Activated CD4-positive, alpha-beta T cell treated with anti-CD3 and anti-CD28 coated beads, Interleukin-2, Interleukin-6, amounts not matched to agents 100 ng/mL and 50 ng/mL, durations not matched to agents 16 hours and 8 hours (primary cell): ENCODE results near the gene CADM2.
A peak's percentile ranks its signal among the peaks of the same experiment; 100 is the strongest.
"Not testable (repeated sequence)": the region's sequence is repeated elsewhere in the genome, so short reads cannot be mapped to it uniquely, and the experiment has no call there.

ENCODE experiments used
- DNase-seq: peaks from one replicate; pipeline ENCODE4 v3.0.0-alpha.2; 2020

Gene CADM2

DNA sequence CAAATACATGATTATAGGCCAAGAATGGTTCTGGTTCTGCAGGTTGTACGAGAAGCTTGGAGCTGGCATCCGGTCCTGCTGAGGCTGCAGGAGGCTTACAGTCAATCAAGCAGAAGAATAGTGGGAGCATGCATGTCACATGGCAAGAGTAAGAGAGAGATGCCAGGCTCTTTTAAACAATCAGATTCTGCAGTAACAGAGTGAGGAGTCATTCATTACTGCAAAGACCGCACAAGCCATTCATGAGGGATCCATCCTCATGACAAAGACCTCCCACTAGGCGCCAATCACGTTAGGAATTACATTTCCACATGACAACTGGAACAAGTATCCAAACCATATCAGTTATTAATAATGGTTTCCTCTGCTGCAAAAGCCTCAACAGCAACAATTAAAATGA, 536.8 kb downstream of the CADM2 start:
- no peak for DNase-seq

DNA sequence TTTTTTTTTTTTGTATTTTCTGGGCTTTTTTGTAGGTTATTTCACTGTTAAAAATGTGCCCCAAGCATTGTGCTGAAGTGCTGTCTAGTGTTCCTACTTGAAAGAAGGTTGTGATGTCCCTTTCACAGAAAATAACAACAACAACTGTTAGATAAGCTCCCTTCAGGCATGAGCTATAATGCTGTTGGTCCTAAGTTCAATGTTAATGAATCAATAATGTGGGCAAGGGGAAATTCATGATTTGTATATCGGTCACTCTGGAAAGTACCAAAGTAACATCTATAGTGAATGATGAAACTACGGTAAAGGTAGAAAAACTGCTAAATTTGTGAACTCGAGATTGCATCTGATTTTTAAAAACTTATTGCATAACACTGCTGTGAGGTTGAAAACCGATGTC, 539.4 kb downstream of the CADM2 start:
- no peak for DNase-seq

- no peak for DNase-seq
Observed at GRCh38 chr3:85502148-85502875, 543.5 kb downstream of the CADM2 start.

DNA sequence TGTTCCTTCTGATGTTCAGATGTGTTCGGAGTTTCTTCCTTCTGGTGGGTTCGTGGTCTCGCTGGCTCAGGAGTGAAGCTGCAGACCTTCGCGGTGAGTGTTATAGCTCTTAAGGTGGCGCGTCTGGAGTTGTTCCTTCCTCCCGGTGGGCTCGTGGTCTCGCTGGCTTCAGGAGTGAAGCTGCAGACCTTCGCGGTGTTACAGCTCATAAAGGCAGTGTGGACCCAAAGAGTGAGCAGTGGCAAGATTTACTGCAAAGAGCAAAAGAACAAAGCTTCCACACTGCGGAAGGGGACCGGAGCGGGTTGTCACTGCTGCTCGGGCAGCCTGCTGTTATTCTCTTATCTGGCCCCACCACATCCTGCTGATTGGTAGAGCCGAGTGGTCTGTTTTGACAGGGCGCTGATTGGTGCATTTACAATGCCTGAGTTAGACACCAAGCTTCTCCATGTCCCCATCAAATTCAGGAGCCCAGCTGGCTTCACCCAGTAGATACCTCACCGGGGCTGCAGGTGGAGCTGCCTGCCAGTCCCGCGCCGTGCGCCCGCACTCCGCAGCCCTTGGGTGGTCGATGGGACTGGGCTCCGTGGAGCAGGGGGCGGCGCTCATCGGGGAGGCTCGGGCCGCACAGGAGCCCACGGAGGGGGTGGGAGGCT, 545.5 kb downstream of the CADM2 start:
- DNase-seq = peak; percentile 7

DNA sequence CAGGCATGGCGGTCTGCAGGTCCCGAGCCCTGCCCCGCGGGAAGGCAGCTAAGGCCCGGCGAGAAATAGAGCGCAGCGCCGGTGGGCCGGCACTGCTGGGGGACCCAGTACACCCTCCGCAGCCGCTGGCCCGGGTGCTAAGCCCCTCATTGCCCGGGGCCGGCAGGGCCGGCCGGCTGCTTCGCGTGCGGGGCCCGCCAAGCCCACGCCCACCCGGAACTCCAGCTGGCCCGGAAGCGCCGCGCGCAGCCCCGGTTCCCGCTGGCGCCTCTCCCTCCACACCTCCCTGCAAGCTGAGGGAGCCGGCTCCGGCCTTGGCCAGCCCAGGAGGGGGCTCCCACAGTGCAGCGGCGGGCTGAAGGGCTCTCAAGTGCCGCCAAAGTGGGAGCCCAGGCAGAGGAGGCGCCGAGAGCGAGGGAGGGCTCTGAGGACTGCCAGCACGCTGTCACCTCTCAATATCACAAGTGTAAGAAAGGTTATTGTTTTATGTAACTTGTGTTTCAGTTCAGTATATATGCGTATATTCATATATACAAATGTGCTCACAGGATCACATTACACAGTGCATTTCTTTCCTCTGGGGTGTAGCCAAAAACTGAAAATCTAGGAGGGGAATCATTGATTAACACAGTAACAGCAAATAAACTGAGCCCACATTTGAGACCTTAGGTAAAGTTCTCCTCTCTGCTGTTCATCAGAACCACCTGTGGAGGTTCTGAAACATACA, 546.2 kb downstream of the CADM2 start:
- DNase-seq = not testable (repeated sequence)

DNA sequence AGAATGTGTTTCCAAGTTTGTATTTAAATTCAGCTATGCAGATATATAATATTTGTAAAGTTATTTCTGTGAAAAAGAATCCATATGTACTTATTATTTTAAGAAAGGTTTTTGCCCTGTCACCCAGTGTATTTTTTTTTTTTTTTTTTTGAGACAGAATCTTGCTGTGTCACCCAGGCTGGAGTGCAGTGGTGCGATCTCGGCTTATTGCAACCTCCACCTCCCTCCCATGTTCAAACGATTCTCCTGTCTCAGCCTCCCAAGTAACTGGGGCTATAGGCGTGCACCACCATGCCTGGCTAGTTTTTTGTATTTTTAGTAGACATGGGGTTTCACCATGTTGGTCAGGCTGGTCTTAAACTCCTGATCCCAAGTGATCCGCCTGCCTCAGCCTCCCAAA, 548.3 kb downstream of the CADM2 start:
- not testable (repeated sequence) for DNase-seq

DNA sequence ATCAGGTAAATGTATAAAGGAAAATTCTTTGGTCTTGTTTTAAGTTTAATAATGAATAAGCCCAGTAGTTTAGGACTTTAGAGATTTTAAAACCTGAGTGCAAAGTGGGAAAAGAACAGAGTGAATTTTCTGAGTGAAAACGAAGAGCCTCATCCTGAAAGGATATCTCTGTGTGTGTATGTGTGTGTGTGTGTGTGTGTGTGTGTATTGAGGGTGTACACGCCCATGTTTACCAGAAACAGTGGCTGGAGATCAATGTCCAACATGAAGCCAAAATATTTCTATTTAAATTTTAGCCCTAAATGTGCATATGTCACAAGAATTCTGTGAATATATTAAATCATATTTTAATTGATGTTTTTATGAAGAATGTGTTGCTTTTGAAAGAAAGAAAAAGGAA, 549.9 kb downstream of the CADM2 start:
- no peak for DNase-seq

DNA sequence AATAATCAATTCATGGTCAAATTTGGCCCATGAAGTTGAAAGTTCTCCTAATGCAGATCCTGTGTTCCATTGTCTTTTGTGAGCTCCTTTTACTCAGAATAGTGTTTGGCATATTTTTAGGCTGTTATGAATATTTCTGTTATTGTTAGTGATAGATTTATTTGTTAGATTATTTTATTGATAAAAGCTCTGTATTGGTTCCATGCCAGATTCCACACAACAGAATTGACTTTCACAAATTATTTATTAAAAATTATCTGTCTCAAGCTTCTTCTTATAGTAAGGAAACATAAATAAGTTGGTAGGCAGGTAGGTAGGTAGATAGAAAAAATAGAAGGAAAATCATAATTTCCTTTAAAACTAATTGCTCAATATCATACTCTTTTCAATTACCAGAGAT, 557.4 kb downstream of the CADM2 start:
- no peak for DNase-seq

GRCh38 chr3:85524104-85524503, 565.3 kb downstream of the CADM2 start:
- no peak for DNase-seq

DNA sequence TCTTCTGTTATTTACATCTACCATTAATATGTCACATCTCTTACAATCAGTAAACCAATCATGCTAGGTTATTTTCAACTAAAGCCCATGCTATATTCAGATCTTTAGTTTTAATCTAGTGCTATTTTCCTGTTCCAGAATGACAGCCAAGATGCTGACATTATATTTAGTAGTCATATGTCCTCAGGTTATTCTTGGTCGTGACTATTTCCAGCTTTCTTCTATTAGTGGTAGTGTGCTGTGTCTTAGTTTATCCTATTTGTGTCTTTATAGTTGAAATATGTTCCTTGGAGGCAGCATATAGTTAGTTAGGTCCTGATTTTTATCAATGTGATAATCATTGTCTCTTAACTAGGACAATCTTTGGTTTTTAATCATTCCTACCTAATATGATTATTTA, 566.5 kb downstream of the CADM2 start:
- no peak for DNase-seq

DNA sequence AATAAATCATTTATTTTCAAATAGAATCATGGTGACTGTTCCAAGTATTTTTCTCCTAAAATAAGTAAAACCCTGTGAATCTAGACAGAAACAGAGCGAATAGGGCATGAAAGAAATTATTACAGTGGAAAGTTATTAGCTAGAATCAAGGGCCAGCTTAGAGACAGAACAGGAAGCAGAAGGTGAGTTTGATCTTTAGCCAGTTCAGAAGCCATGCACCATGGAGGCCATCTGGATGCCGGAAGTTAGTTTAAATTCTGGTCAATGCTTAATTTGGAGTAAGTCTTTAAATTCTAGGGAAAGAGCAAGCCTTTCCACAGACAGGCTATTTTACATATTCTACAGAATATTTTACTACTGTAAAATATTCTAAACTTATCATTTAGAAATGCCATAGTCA, 574.8 kb downstream of the CADM2 start:
- DNase-seq = no peak

DNA sequence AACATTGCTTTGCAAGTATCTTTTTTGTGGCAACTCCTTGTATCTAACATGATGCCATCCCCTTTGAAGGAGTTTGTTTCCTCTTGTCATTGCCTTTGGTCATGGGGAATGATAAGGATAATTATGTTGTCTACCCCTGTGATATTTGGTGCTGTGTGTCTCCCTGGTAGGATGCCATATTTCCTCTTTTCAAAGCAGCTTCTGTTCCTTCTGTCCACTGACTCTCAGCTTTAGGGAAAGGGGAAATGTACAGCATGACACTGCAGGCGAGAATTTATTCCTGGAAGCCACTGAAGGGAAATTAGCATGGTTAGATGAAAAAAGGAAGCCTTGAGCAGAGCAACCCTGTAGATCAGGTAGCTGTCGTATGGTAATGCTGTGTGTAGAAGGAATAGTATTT, 576.7 kb downstream of the CADM2 start:
- DNase-seq = no peak

- no peak for DNase-seq
Observed at GRCh38 chr3:85539232-85539631, 580.4 kb downstream of the CADM2 start.

DNA sequence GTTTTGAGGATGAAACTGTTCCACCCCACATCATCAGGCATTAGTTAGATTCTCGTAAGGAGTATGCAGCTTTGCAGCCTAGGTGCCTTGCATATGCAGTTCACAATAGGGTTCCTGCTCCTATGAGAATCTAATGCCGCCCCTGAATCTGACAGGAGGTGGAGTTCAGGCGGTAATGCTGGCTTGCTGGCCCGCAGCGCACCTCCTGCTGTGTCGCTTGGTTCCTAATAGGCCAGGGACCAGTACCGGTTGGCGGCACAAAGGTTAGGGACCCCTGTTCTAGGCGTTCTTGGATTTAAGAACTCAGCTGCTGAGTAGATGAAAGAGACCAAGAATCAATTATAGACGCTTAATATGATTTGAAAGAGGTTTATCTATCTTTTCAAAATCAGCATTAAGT, 595.4 kb downstream of the CADM2 start:
- no peak for DNase-seq

- DNase-seq = no peak
Observed at GRCh38 chr3:85560088-85560785, 601.4 kb downstream of the CADM2 start.

DNA sequence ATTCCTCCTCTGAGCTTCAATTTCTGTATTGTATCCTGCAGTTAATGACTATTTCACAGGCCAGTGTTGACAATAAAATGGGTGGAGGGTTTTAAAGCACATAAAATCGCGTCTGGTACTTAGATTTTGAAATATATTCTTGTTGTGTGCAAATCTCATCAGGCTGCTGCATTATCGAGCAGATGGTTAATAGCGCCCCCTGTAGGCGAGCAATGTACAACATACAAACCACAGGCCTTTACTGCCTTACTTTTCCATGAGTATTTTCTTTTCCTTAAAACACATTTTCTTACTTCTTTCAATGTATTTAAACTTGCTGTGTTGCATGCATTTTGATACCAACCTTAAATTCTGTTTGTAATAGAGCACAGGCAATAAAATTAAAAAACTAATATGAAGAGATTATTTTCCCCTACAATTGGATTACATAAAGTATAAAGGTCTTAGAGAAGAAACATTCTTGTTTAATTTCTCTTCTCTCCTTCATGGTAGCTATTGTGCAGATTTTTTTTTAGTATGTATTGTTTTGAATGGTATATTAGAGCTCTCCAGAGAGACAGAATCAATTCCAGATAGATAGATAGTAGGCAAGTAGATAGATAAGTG, 608.4 kb downstream of the CADM2 start:
- DNase-seq = peak; percentile 51

GRCh38 chr3:85570819-85571218, 612.0 kb downstream of the CADM2 start:
- no peak for DNase-seq

DNA sequence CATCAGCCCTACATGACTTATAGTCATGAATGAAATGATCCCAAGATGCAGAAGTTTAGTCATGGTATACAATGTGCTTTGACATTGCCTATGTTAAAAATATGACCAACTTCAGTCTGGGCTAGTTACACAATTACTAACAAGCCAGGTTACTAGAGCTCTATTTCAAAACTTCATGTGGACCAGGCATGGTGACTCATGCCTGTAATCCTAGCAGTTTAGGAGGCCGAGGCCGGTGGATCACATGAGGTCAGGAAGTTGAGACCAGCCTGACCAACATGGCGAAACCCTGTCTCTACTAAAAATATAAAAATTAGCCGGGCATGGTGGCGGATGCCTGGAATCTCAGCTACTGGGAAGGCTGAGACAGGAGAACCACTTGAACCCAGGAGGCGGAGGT, 613.0 kb downstream of the CADM2 start:
- DNase-seq = no peak

GRCh38 chr3:85572426-85572825, 613.6 kb downstream of the CADM2 start:
- DNase-seq = no peak

GRCh38 chr3:85572978-85573377, 614.2 kb downstream of the CADM2 start:
- no peak for DNase-seq

DNA sequence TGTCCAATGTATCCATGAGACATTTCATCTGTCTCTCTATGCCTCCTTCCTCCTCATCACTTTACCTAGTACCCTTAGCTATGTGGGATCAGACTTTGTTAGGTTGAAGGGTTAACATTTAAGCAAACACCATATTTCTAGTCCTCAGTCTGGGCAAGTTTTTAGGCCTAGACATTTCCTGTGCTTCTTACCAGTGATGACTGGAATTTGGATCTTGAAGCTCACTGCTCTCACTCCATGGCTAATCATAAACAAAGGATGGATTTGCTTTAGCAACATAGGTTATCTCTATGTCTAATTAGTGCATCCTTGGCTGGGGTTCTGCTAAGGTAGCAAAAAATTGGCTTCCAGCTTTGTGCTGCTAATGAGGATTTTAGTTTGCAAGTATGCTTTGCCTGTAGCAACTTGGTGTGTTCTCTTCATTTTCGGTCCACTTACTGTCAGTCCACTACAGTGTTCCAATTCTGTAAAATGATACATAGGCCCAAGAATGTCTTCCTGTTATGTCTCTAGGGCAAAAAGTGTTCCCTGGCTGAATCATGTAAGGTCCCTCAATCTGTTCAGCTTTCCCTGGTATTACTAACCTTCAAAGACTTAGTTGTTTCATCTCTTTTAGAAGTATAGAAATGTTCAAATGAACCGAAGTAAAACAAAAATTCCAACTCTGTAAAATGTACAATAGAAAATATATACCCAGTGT, 615.4 kb downstream of the CADM2 start:
- no peak for DNase-seq

DNA sequence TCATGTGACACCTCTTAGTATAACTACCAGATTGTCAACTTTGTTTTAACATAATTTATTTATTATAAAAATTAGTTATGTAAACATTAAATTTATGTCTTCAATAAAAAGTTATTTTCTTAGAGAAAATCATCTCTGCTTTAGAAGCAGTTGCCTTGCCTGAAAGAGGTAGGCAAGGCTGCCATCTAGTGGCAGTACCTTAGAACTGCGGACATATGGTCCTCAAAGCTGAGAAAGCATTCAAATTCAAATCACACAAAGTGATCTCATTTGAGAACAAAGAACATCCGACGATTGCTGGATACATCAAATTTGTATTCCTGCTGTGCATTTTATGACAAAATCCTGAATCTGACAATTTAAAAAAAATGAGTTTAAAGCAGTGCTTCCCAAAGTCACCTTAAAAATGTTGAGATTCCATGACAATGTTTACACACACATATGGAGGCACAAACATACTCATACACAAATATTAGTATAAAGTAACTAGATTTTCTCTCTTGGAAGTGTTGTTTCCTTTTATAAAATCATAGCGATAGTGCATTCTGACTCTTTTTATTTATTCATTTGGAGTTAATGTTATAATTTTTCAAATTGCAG, 617.4 kb downstream of the CADM2 start:
- DNase-seq = peak; percentile 67
